Breast epithelium (tissue), 4 donors: ENCODE measurements around the gene PCDH1. TPM values are rescaled to one million over a fixed set of nuclear protein-coding genes. Genes with fewer than 3 reads are reported as not detected.
A peak's percentile ranks its signal among the peaks of the same experiment; 100 is the strongest.

Experiments
- DNase-seq, 2 donors: peaks; one replicate each; pipeline ENCODE4 v3.0.0-alpha.2; 2019; ENCODE audit warnings: low spot score in 2 of 2
- H3K27ac ChIP-seq, 2 donors: fragments of 200-600 bp; sonication (generic) in 1 of 2; one replicate each; pipeline ENCODE4 v1.5.1; 2016 to 2019; ENCODE audit warnings: mild to moderate bottlenecking in 1 of 2
- H3K27me3 ChIP-seq, 2 donors: fragments of 200-600 bp; sonication (generic) in 1 of 2; one replicate each; pipeline versions ENCODE4 v1.5.1 to v1.6.0; 2017 to 2019; ENCODE audit warnings: control low read depth in 1 of 2, mild to moderate bottlenecking in 1 of 2
- H3K36me3 ChIP-seq: fragments of 200-600 bp; one replicate; pipeline ENCODE4 v1.5.1; 2019
- H3K4me1 ChIP-seq, 2 donors: fragments of 200-600 bp; sonication (generic); one replicate each; pipeline ENCODE4 v1.5.1; 2016 to 2019; ENCODE audit warnings: control low read depth in 1 of 2
- H3K4me3 ChIP-seq, 3 donors: fragments of 200-600 bp; sonication (generic); 1 replicate in 2 of 3; 2 replicates in 1 of 3; pipeline ENCODE4 v1.5.1; 2016 to 2019; ENCODE audit warnings: mild to moderate bottlenecking in 3 of 3, moderate library complexity in 2 of 3
- H3K9me3 ChIP-seq, 2 donors: fragments of 200-600 bp; sonication (generic) in 1 of 2; one replicate each; pipeline ENCODE4 v1.5.1; 2016 to 2019; ENCODE audit warnings: control low read depth in 1 of 2
- CTCF ChIP-seq, 3 donors: fragments of 450-650 bp; IDR thresholded peaks; one replicate each; pipeline ENCODE4 v1.5.1; 2016 to 2017; ENCODE audit warnings: antibody characterized with exemption in 3 of 3, mild to moderate bottlenecking in 3 of 3, moderate library complexity in 3 of 3
- POLR2A ChIP-seq: fragments of 450-650 bp; IDR thresholded peaks from one replicate; pipeline ENCODE4 v1.6.1; 2016; ENCODE audit warnings: antibody characterized with exemption, mild to moderate bottlenecking, moderate library complexity
- POLR2AphosphoS5 ChIP-seq, 3 donors: sonication (generic); formaldehyde crosslinking; IDR thresholded peaks; one replicate each; pipeline ENCODE4 v1.6.1; 2017; ENCODE audit warnings: antibody characterized with exemption in 3 of 3
- intact Hi-C: fragments of 100-400 bp; cut with DNase I; formaldehyde crosslinking; loops from one replicate; pipeline ENCODE4 v1.15.1; 2023; ENCODE audit warnings: low total_unique reads
- total RNA-seq, 3 donors: library from RNA; depleted of rRNA; stranded (reverse); fragments of >200 nt; gene quantifications; one replicate each; pipeline ENCODE4 v1.1.0, GENCODE V29; 2016

Gene PCDH1
- total RNA-seq, 3 donors from 2014 or later, result 28.3 to 72.7 (median 65.9) TPM

- H3K4me3 ChIP-seq, result peak overlapping the region; percentile 54 to 91 (median 76)
- no peaks in the 10 kb centered on the region for H3K36me3 ChIP-seq
- intact Hi-C loops, result loop anchor here (5.0 kb wide), 1 partner anchor 174 kb away; no protein-coding TSS in a partner anchor
- TF ChIP-seq CTCF (IDR thresholded peaks at IDR 0.05), result no peak
- TF ChIP-seq POLR2A, result no peak
- TF ChIP-seq POLR2AphosphoS5 (IDR thresholded peaks at IDR 0.05), result no peak
- H3K27me3 ChIP-seq, result peaks cover 0 to 5% of the 10 kb centered on the region in 2 donors
- H3K4me1 ChIP-seq, result peaks cover 3 to 11% of the 10 kb centered on the region in 2 donors
- DNase-seq, result peak in 1 of 2 donors; percentile 48
- H3K27ac ChIP-seq, result peak overlapping the region; percentile 91 to 95
- H3K9me3 ChIP-seq, result no peaks in the 10 kb centered on the region
These were observed 1.4 kb downstream of the PCDH1 start for GRCh38 chr5:141876628-141877355.

GRCh38 chr5:141875795-141876627, 2.2 kb downstream of the PCDH1 start:
- intact Hi-C loops, result loop anchor here (5.0 kb wide), 1 partner anchor 174 kb away; no protein-coding TSS in a partner anchor
- DNase-seq, result peak in 1 of 2 donors; percentile 81
- peak overlapping the region; percentile 91 to 95 for H3K27ac ChIP-seq

GRCh38 chr5:141875022-141875740, 3.0 kb downstream of the PCDH1 start:
- Histone ChIP-seq H3K4me1 (peaks cover 9 to 24% of the 10 kb centered on the region in 2 donors), H3K4me3 (peak overlapping the region; percentile 54 to 91 (median 76)), H3K9me3 (no peaks in the 10 kb centered on the region), H3K27ac (peak overlapping the region; percentile 91 to 95), H3K27me3 (peaks cover 0 to 3% of the 10 kb centered on the region in 2 donors), H3K36me3 (no peaks in the 10 kb centered on the region)
- no peak for TF ChIP-seq CTCF (IDR thresholded peaks at IDR 0.05)
- no peak for TF ChIP-seq POLR2A
- TF ChIP-seq POLR2AphosphoS5 (IDR thresholded peaks at IDR 0.05), result no peak
- intact Hi-C loops, result loop anchor here (5.0 kb wide), 1 partner anchor 173 kb away; no protein-coding TSS in a partner anchor
- DNase-seq, result no peak

More at GRCh38 chr5:141875795-141876627, 2.2 kb downstream of the PCDH1 start:
- Histone ChIP-seq H3K36me3 (no peaks in the 10 kb centered on the region), H3K4me3 (peak overlapping the region; percentile 54 to 91 (median 76)), H3K27me3 (peaks cover 0 to 3% of the 10 kb centered on the region in 2 donors), H3K9me3 (no peaks in the 10 kb centered on the region), H3K4me1 (peaks cover 4 to 15% of the 10 kb centered on the region in 2 donors)
- TF ChIP-seq POLR2A (peak; percentile 10), POLR2AphosphoS5 (IDR thresholded peaks at IDR 0.05) (peak in 1 of 3 donors; percentile 46), CTCF (IDR thresholded peaks at IDR 0.05) (no peak)

GRCh38 chr5:141874262-141874964, 3.8 kb downstream of the PCDH1 start:
- TF ChIP-seq CTCF (IDR thresholded peaks at IDR 0.05) (no peak), POLR2AphosphoS5 (IDR thresholded peaks at IDR 0.05) (no peak), POLR2A (no peak)
- H3K9me3 ChIP-seq, result no peaks in the 10 kb centered on the region
- DNase-seq, result peak in 1 of 2 donors; percentile 85
- intact Hi-C loops, result no loop called here
- peaks cover 0 to 3% of the 10 kb centered on the region in 2 donors for H3K27me3 ChIP-seq
- peak overlapping the region; percentile 91 to 95 for H3K27ac ChIP-seq
- no peaks in the 10 kb centered on the region for H3K36me3 ChIP-seq
- peaks cover 9 to 21% of the 10 kb centered on the region in 2 donors for H3K4me1 ChIP-seq
- H3K4me3 ChIP-seq, result peak overlapping the region in 2 of 3 donors; percentile 76 to 91
